ENCODE data around the gene LYZL2.
"Not testable (repeated sequence)": the region's sequence is repeated elsewhere in the genome, so short reads cannot be mapped to it uniquely, and the experiment has no call there.

DNA sequence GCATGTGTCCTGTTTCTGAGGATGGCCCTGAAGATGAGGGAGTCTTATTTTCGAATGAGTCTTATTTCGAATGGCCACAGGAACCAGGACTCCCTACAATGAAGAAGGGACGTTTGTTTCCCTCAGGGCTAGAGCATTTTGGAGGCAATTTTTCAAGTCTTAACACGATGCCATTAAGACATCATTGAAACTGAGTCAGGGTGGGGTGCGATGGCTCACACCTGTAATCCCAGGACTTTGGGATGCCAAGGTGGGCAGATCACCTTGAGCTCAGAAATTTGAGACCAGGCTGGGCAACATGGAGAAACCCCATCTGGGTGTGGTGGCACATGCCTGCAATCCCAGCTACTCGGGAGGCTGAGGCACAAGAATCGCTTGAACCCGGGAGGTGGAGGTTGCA is 18.5 kb downstream of the LYZL2 start:
- not testable (repeated sequence) for TF ChIP-seq CBFB (CRISPR knock-in tag; IDR thresholded peaks at IDR 0.05); NR2C1 (IDR thresholded peaks at IDR 0.05); NR2C1 (tag; IDR thresholded peaks at IDR 0.05); HMG20A (CRISPR knock-in tag; conservative IDR thresholded peaks at IDR 0.05); NFXL1 (CRISPR knock-in tag; IDR thresholded peaks at IDR 0.05); RB1 (IDR thresholded peaks at IDR 0.05; ENCODE audit: low read depth)
